ENCODE data around the gene LBR. TPM values are rescaled to one million over a fixed set of nuclear protein-coding genes. Genes with fewer than 3 reads are reported as not detected.

The LBR gene
- total and polyA plus RNA-seq, 2 experiments from 2014 or later: 50.6 to 91.3 TPM

- ATAC-seq: no peak
- H3K4me1 Mint-ChIP-seq: peaks cover 22% of the 10 kb centered on the region
- no peak for DNase-seq (ENCODE audit: low spot score)
Measured at GRCh38 chr1:225469051-225469450, 41.2 kb upstream of the LBR start.

GRCh38 chr1:225468270-225469020, 40.6 kb upstream of the LBR start:
- Mint-ChIP-seq H3K27me3 (ENCODE audit: insufficient read depth, low read depth, poor library complexity) (peaks cover 16% of the 10 kb centered on the region), H3K4me1 (peaks cover 25% of the 10 kb centered on the region), H3K36me3 (ENCODE audit: low read depth) (no peaks in the 10 kb centered on the region; the same call in 2 of the 3 replicates), H3K9me3 (no peaks in the 10 kb centered on the region), H3K4me3 (no peak overlapping the region; the same call in 2 of the 3 replicates), H3K27ac (no peak overlapping the region)
- no peaks in the 10 kb centered on the region for H3K36me3 ChIP-seq (ENCODE audit: insufficient read depth)
- H3F3A ChIP-seq (replicated peaks; ENCODE audit: low read depth): peaks cover 8% of the 10 kb centered on the region; the same call in 1 of the 2 replicates
- DNase-seq (ENCODE audit: low spot score): no peak
- H3K9me2 ChIP-seq (ENCODE audit: insufficient read depth): no peaks in the 10 kb centered on the region
- no peak for TF ChIP-seq ZNF331 (CRISPR knock-in tag; IDR thresholded peaks at IDR 0.05; ENCODE audit: low read depth)
- no peak for TF ChIP-seq JUNB (IDR thresholded peaks at IDR 0.05; ENCODE audit: unreplicated experiment)
- no peak for TF ChIP-seq CTCF (conservative IDR thresholded peaks at IDR 0.05; ENCODE audit: low read depth in 2 of 2)
- no peak for TF ChIP-seq ZNF114 (CRISPR knock-in tag; IDR thresholded peaks at IDR 0.05)
- no peak for TF ChIP-seq EZH2 (IDR thresholded peaks at IDR 0.05; ENCODE audit: low read depth, unreplicated experiment)
- peaks cover 15% of the 10 kb centered on the region for H3K4me1 ChIP-seq (ENCODE audit: insufficient read depth)
- H3K4me3 ChIP-seq: no peak overlapping the region
- ATAC-seq: no peak
- H3K4me2 ChIP-seq: no peak overlapping the region
- no peaks in the 10 kb centered on the region for H3K79me2 ChIP-seq (replicated peaks; ENCODE audit: insufficient read depth)
- H2AFZ ChIP-seq: no peak overlapping the region
- no peaks in the 10 kb centered on the region for H3K27me3 ChIP-seq (ENCODE audit: insufficient read depth)
- no peak overlapping the region for H3K27ac ChIP-seq (ENCODE audit: low read depth)
- no peaks in the 10 kb centered on the region for H4K20me1 ChIP-seq (replicated peaks; ENCODE audit: insufficient read depth)

More at GRCh38 chr1:225469051-225469450, 41.2 kb upstream of the LBR start:
- Histone ChIP-seq H3K4me1 (ENCODE audit: insufficient read depth) (peaks cover 15% of the 10 kb centered on the region), H3K27ac (ENCODE audit: low read depth) (no peak overlapping the region), H3K4me2 (no peak overlapping the region), H4K20me1 (replicated peaks; ENCODE audit: insufficient read depth) (no peaks in the 10 kb centered on the region), H3K79me2 (replicated peaks; ENCODE audit: insufficient read depth) (no peaks in the 10 kb centered on the region), H3K27me3 (ENCODE audit: insufficient read depth) (no peaks in the 10 kb centered on the region), H3K36me3 (ENCODE audit: insufficient read depth) (no peaks in the 10 kb centered on the region), H2AFZ (no peak overlapping the region), H3K4me3 (no peak overlapping the region), H3F3A (replicated peaks; ENCODE audit: low read depth) (peaks cover 8% of the 10 kb centered on the region; the same call in 1 of the 2 replicates), H3K9me2 (ENCODE audit: insufficient read depth) (no peaks in the 10 kb centered on the region)
- H3K36me3 Mint-ChIP-seq (ENCODE audit: low read depth): no peaks in the 10 kb centered on the region; the same call in 2 of the 3 replicates
- no peak overlapping the region; the same call in 2 of the 3 replicates for H3K4me3 Mint-ChIP-seq
- no peak for TF ChIP-seq JUNB (IDR thresholded peaks at IDR 0.05; ENCODE audit: unreplicated experiment)
- no peak for TF ChIP-seq ZNF331 (CRISPR knock-in tag; IDR thresholded peaks at IDR 0.05; ENCODE audit: low read depth)
- no peaks in the 10 kb centered on the region for H3K9me3 Mint-ChIP-seq
- peaks cover 14% of the 10 kb centered on the region for H3K27me3 Mint-ChIP-seq (ENCODE audit: insufficient read depth, low read depth, poor library complexity)
- H3K27ac Mint-ChIP-seq: no peak overlapping the region

All from GM23338 (cell line).